ENCODE data around the gene LYVE1. TPM values are rescaled to one million over a fixed set of nuclear protein-coding genes. Genes with fewer than 3 reads are reported as not detected.

The LYVE1 gene
- total RNA-seq, 4 donors from 2014 or later: 3.9 to 17.0 (median 11.1) TPM

GRCh38 chr11:10544491-10545465 lies 23.7 kb downstream of the LYVE1 start:
- H3K36me3 ChIP-seq: no peaks in the 10 kb centered on the region
- no peak overlapping the region for H3K27ac ChIP-seq
- H3K27me3 ChIP-seq: no peaks in the 10 kb centered on the region
- DNase-seq (ENCODE audit: low spot score in 2 of 2): no peak
- TF ChIP-seq POLR2A (IDR thresholded peaks at IDR 0.05) (no peak), EP300 (IDR thresholded peaks at IDR 0.05) (no peak), POLR2AphosphoS5 (IDR thresholded peaks at IDR 0.05) (no peak), CTCF (IDR thresholded peaks at IDR 0.05) (no peak)
- H3K4me1 ChIP-seq: peaks cover 13% of the 10 kb centered on the region
- no peaks in the 10 kb centered on the region for H3K9me3 ChIP-seq
- H3K4me3 ChIP-seq: no peak overlapping the region
- WGBS: 65% methylated on average over 4 of the region's 7 CpGs

GRCh38 chr11:10543782-10544181 lies 24.7 kb downstream of the LYVE1 start:
- DNase-seq (ENCODE audit: low spot score in 2 of 2): no peak
- no peaks in the 10 kb centered on the region for H3K27me3 ChIP-seq
- TF ChIP-seq POLR2A (IDR thresholded peaks at IDR 0.05) (no peak), POLR2AphosphoS5 (IDR thresholded peaks at IDR 0.05) (no peak), CTCF (IDR thresholded peaks at IDR 0.05) (no peak), EP300 (IDR thresholded peaks at IDR 0.05) (no peak)
- no peak overlapping the region for H3K4me3 ChIP-seq
- no peak overlapping the region for H3K27ac ChIP-seq
- no peaks in the 10 kb centered on the region for H3K9me3 ChIP-seq
- WGBS: 93% methylated on average over 14 of the region's 14 CpGs
- no peaks in the 10 kb centered on the region for H3K36me3 ChIP-seq
- H3K4me1 ChIP-seq: peaks cover 23% of the 10 kb centered on the region

GRCh38 chr11:10542776-10543175 lies 25.7 kb downstream of the LYVE1 start:
- H3K9me3 ChIP-seq: no peaks in the 10 kb centered on the region
- H3K36me3 ChIP-seq: no peaks in the 10 kb centered on the region
- no peak for TF ChIP-seq POLR2AphosphoS5 (IDR thresholded peaks at IDR 0.05)
- no peaks in the 10 kb centered on the region for H3K27me3 ChIP-seq
- 91% methylated on average over 3 of the region's 3 CpGs for WGBS
- no peak overlapping the region for H3K4me3 ChIP-seq
- H3K27ac ChIP-seq: no peak overlapping the region
- DNase-seq (ENCODE audit: low spot score in 2 of 2): no peak
- peaks cover 25% of the 10 kb centered on the region for H3K4me1 ChIP-seq

GRCh38 chr11:10541561-10541930 lies 26.9 kb downstream of the LYVE1 start:
- WGBS: 33% methylated on average over 5 of the region's 5 CpGs
- no peak for DNase-seq (ENCODE audit: low spot score in 2 of 2)
- no peaks in the 10 kb centered on the region for H3K27me3 ChIP-seq

GRCh38 chr11:10540915-10541560 lies 27.4 kb downstream of the LYVE1 start, which contains the start of gene RNF141:
Gene RNF141, minus strand, starts transcription at chr11:10541187. Its CDS starts 7,029 bp downstream, at chr11:10534158.
- H3K36me3 ChIP-seq: no peaks in the 10 kb centered on the region
- peak; percentile 96 to 97 for DNase-seq (ENCODE audit: low spot score in 2 of 2)
- H3K4me1 ChIP-seq: peaks cover 37% of the 10 kb centered on the region
- 0% methylated on average over 6 of the region's 54 CpGs for WGBS
- no peaks in the 10 kb centered on the region for H3K9me3 ChIP-seq
- peak within 1 kb of the TSS; percentile 98 for H3K4me3 ChIP-seq
- H3K27ac ChIP-seq: peak within 1 kb of the TSS; percentile 94
- TF ChIP-seq POLR2A (IDR thresholded peaks at IDR 0.05) (peak; percentile 75 to 90), EP300 (IDR thresholded peaks at IDR 0.05) (no peak), CTCF (IDR thresholded peaks at IDR 0.05) (peak; percentile 63 to 93), POLR2AphosphoS5 (IDR thresholded peaks at IDR 0.05) (peak; percentile 72 to 97 (median 78))
- no peaks in the 10 kb centered on the region for H3K27me3 ChIP-seq

More at GRCh38 chr11:10541561-10541930, 26.9 kb downstream of the LYVE1 start:
- Histone ChIP-seq H3K36me3 (no peaks in the 10 kb centered on the region), H3K4me1 (peaks cover 32% of the 10 kb centered on the region), H3K4me3 (peak overlapping the region; percentile 98), H3K27ac (peak overlapping the region; percentile 94), H3K9me3 (no peaks in the 10 kb centered on the region)
- no peak for TF ChIP-seq POLR2A (IDR thresholded peaks at IDR 0.05)
- TF ChIP-seq EP300 (IDR thresholded peaks at IDR 0.05): no peak
- no peak for TF ChIP-seq POLR2AphosphoS5 (IDR thresholded peaks at IDR 0.05)
- TF ChIP-seq CTCF (IDR thresholded peaks at IDR 0.05): no peak
